AML-193 (cell line): Measurements from ENCODE around the gene ABHD17A.

Experiments
- DNase-seq, 2 experiments: peaks; one replicate each; lab custom pipeline; 2025; lab: John Stamatoyannopoulos, UW

Gene ABHD17A

GRCh38 chr19:1885398-1886119 lies at the start of gene ABHD17A:
Gene ABHD17A, minus strand, starts transcription at chr19:1885496. Its CDS starts 3,930 bp downstream, at chr19:1881566.
- peak; percentile 83 to 86 for DNase-seq

GRCh38 chr19:1933942-1934341 lies 48.6 kb upstream of the ABHD17A start:
- no peak for DNase-seq

- DNase-seq = no peak
Measured at GRCh38 chr19:1933244-1933643, 47.9 kb upstream of the ABHD17A start.

- DNase-seq = no peak
Measured at GRCh38 chr19:1932395-1932794, 47.1 kb upstream of the ABHD17A start.

- no peak for DNase-seq
Measured at GRCh38 chr19:1931445-1931844, 46.1 kb upstream of the ABHD17A start.

- DNase-seq = peak; percentile 54 to 56
Measured at GRCh38 chr19:1929021-1929742, 43.9 kb upstream of the ABHD17A start.

- no peak for DNase-seq
Measured at GRCh38 chr19:1925544-1925943, 40.2 kb upstream of the ABHD17A start.

GRCh38 chr19:1924320-1924961 lies 39.1 kb upstream of the ABHD17A start:
- DNase-seq = no peak

GRCh38 chr19:1923319-1923718 lies 38.0 kb upstream of the ABHD17A start:
- no peak for DNase-seq

GRCh38 chr19:1922803-1923202 lies 37.5 kb upstream of the ABHD17A start:
- DNase-seq = no peak

- DNase-seq = no peak
Measured at GRCh38 chr19:1921825-1922224, 36.5 kb upstream of the ABHD17A start.

GRCh38 chr19:1921326-1921725 lies 36.0 kb upstream of the ABHD17A start:
- DNase-seq = no peak

GRCh38 chr19:1920644-1921043 lies 35.3 kb upstream of the ABHD17A start:
- no peak for DNase-seq

GRCh38 chr19:1918975-1919374 lies 33.7 kb upstream of the ABHD17A start:
- DNase-seq = no peak

GRCh38 chr19:1917926-1918325 lies 32.6 kb upstream of the ABHD17A start:
- DNase-seq = no peak

GRCh38 chr19:1917146-1917545 lies 31.9 kb upstream of the ABHD17A start:
- no peak for DNase-seq

GRCh38 chr19:1914826-1915341 lies 29.6 kb upstream of the ABHD17A start:
- no peak for DNase-seq

GRCh38 chr19:1913781-1914577 lies 28.7 kb upstream of the ABHD17A start:
- DNase-seq = no peak

- DNase-seq = no peak
Measured at GRCh38 chr19:1912760-1913505, 27.6 kb upstream of the ABHD17A start.

GRCh38 chr19:1911995-1912394 lies 26.7 kb upstream of the ABHD17A start:
- no peak for DNase-seq

GRCh38 chr19:1911098-1911497 lies 25.8 kb upstream of the ABHD17A start:
- no peak for DNase-seq
